SJSA1 (cell line): ENCODE data around the gene CREB5. TPM values are rescaled to one million over a fixed set of nuclear protein-coding genes. Genes with fewer than 3 reads are reported as not detected.
"Not testable (repeated sequence)": the region's sequence is repeated elsewhere in the genome, so short reads cannot be mapped to it uniquely, and the experiment has no call there.

Experiments
- DNase-seq, 2 experiments: peaks; one replicate each; pipeline ENCODE4 v3.0.0-alpha.2; 2015 to 2020; ENCODE audit warnings: low spot score in 2 of 2, low read depth in 1 of 2
- H3K27ac ChIP-seq: fragments of 250-450 bp; sonication (Bioruptor Pico); 2 replicates; pipeline ENCODE4 v1.5.1; 2020; ENCODE audit warnings: mild to moderate bottlenecking, moderate library complexity
- H3K27me3 ChIP-seq: fragments of 250-450 bp; sonication (Bioruptor Pico); replicated peaks from 2 replicates; pipeline ENCODE4 v1.5.1; 2020; ENCODE audit warnings: mild to moderate bottlenecking, moderate library complexity
- H3K36me3 ChIP-seq: fragments of 250-450 bp; sonication (Bioruptor Pico); 2 replicates; pipeline ENCODE4 v1.5.1; 2020; ENCODE audit warnings: mild to moderate bottlenecking
- H3K4me1 ChIP-seq: fragments of 250-450 bp; sonication (Bioruptor Pico); replicated peaks from 2 replicates; pipeline ENCODE4 v1.6.1; 2021; ENCODE audit warnings: mild to moderate bottlenecking
- H3K4me3 ChIP-seq: fragments of 250-450 bp; sonication (Bioruptor Pico); 2 replicates; pipeline ENCODE4 v1.5.1; 2020; ENCODE audit warnings: mild to moderate bottlenecking
- H3K9me3 ChIP-seq: fragments of 250-450 bp; sonication (Bioruptor Pico); replicated peaks from 2 replicates; pipeline ENCODE4 v1.5.1; 2020; ENCODE audit warnings: mild to moderate bottlenecking
- total RNA-seq: library from RNA; depleted of rRNA; stranded (reverse); fragments of >200 nt; shearing (Covaris generic); gene quantifications from 2 replicates; pipeline ENCODE4 v1.2.3, GENCODE V29; 2014

Gene CREB5
- total RNA-seq, 1 experiment from 2014 or later = 1.00 TPM

GRCh38 chr7:28390426-28390825 lies 21.9 kb upstream of the CREB5 start:
- DNase-seq = no peak
- Histone ChIP-seq H3K4me1 (no peaks in the 10 kb centered on the region), H3K9me3 (no peaks in the 10 kb centered on the region), H3K36me3 (no peaks in the 10 kb centered on the region), H3K4me3 (no peak overlapping the region), H3K27me3 (peaks cover 24% of the 10 kb centered on the region), H3K27ac (no peak overlapping the region)

GRCh38 chr7:28392289-28392688 lies 20.0 kb upstream of the CREB5 start:
- Histone ChIP-seq H3K27me3 (peaks cover 24% of the 10 kb centered on the region), H3K9me3 (no peaks in the 10 kb centered on the region), H3K27ac (no peak overlapping the region), H3K36me3 (no peaks in the 10 kb centered on the region), H3K4me3 (no peak overlapping the region), H3K4me1 (no peaks in the 10 kb centered on the region)
- DNase-seq = no peak

- Histone ChIP-seq H3K9me3 (no peaks in the 10 kb centered on the region), H3K27ac (no peak overlapping the region), H3K36me3 (no peaks in the 10 kb centered on the region), H3K4me3 (no peak overlapping the region), H3K27me3 (peaks cover 9% of the 10 kb centered on the region), H3K4me1 (no peaks in the 10 kb centered on the region)
- DNase-seq = no peak
Observed at GRCh38 chr7:28395404-28395803, 16.9 kb upstream of the CREB5 start.

GRCh38 chr7:28395831-28396230 lies 16.5 kb upstream of the CREB5 start:
- no peak for DNase-seq
- H3K27me3 ChIP-seq = peaks cover 7% of the 10 kb centered on the region

GRCh38 chr7:28397141-28397540 lies 15.2 kb upstream of the CREB5 start:
- Histone ChIP-seq H3K27me3 (no peaks in the 10 kb centered on the region; the same call in 1 of the 2 replicates), H3K4me1 (no peaks in the 10 kb centered on the region), H3K36me3 (no peaks in the 10 kb centered on the region), H3K9me3 (no peaks in the 10 kb centered on the region), H3K27ac (no peak overlapping the region), H3K4me3 (no peak overlapping the region)
- DNase-seq = no peak

More at GRCh38 chr7:28395831-28396230, 16.5 kb upstream of the CREB5 start:
- H3K36me3 ChIP-seq = no peaks in the 10 kb centered on the region
- H3K9me3 ChIP-seq = no peaks in the 10 kb centered on the region
- H3K27ac ChIP-seq = no peak overlapping the region
- H3K4me3 ChIP-seq = no peak overlapping the region
- H3K4me1 ChIP-seq = no peaks in the 10 kb centered on the region

GRCh38 chr7:28400838-28401360 lies 11.4 kb upstream of the CREB5 start:
- DNase-seq = no peak
- Histone ChIP-seq H3K36me3 (no peaks in the 10 kb centered on the region), H3K4me1 (no peaks in the 10 kb centered on the region), H3K27me3 (no peaks in the 10 kb centered on the region), H3K27ac (no peak overlapping the region), H3K9me3 (no peaks in the 10 kb centered on the region), H3K4me3 (no peak overlapping the region)

GRCh38 chr7:28401567-28401966 lies 10.8 kb upstream of the CREB5 start:
- not testable (repeated sequence) for DNase-seq, H3K4me3 ChIP-seq, H3K27me3 ChIP-seq, H3K9me3 ChIP-seq, H3K36me3 ChIP-seq, H3K4me1 ChIP-seq, H3K27ac ChIP-seq

- Histone ChIP-seq H3K27ac (no peak overlapping the region), H3K4me1 (peaks cover 20% of the 10 kb centered on the region), H3K4me3 (no peak overlapping the region), H3K9me3 (no peaks in the 10 kb centered on the region), H3K36me3 (no peaks in the 10 kb centered on the region), H3K27me3 (peaks cover 13% of the 10 kb centered on the region)
- no peak for DNase-seq
Observed at GRCh38 chr7:28405662-28406061, 6.7 kb upstream of the CREB5 start.

- Histone ChIP-seq H3K36me3 (no peaks in the 10 kb centered on the region), H3K9me3 (no peaks in the 10 kb centered on the region), H3K4me3 (no peak overlapping the region), H3K27me3 (peaks cover 18% of the 10 kb centered on the region), H3K27ac (no peak overlapping the region), H3K4me1 (peaks cover 25% of the 10 kb centered on the region)
- DNase-seq = no peak
Observed at GRCh38 chr7:28406192-28406591, 6.1 kb upstream of the CREB5 start.

GRCh38 chr7:28407651-28408050 lies 4.7 kb upstream of the CREB5 start:
- Histone ChIP-seq H3K4me3 (no peak overlapping the region), H3K4me1 (peaks cover 26% of the 10 kb centered on the region), H3K36me3 (no peaks in the 10 kb centered on the region), H3K27ac (no peak overlapping the region), H3K27me3 (peaks cover 31% of the 10 kb centered on the region), H3K9me3 (no peaks in the 10 kb centered on the region)
- no peak for DNase-seq

GRCh38 chr7:28408105-28408959 lies 4.0 kb upstream of the CREB5 start:
- Histone ChIP-seq H3K4me3 (no peak overlapping the region), H3K27me3 (peaks cover 36% of the 10 kb centered on the region), H3K27ac (no peak overlapping the region), H3K36me3 (no peaks in the 10 kb centered on the region), H3K4me1 (peaks cover 26% of the 10 kb centered on the region), H3K9me3 (no peaks in the 10 kb centered on the region)
- DNase-seq = no peak

GRCh38 chr7:28408960-28409715 lies 3.2 kb upstream of the CREB5 start:
- Histone ChIP-seq H3K4me1 (peaks cover 26% of the 10 kb centered on the region), H3K36me3 (no peaks in the 10 kb centered on the region), H3K9me3 (no peaks in the 10 kb centered on the region), H3K27me3 (peaks cover 41% of the 10 kb centered on the region), H3K4me3 (peak overlapping the region; percentile 38), H3K27ac (peak overlapping the region; percentile 56)
- DNase-seq = peak; percentile 90 to 97

GRCh38 chr7:28409716-28410627 lies 2.3 kb upstream of the CREB5 start:
- peak; percentile 45 to 55 for DNase-seq
- Histone ChIP-seq H3K4me3 (peak overlapping the region; percentile 38), H3K4me1 (peaks cover 26% of the 10 kb centered on the region), H3K27ac (no peak overlapping the region; the same call in 1 of the 2 replicates), H3K27me3 (peaks cover 45% of the 10 kb centered on the region), H3K9me3 (no peaks in the 10 kb centered on the region), H3K36me3 (no peaks in the 10 kb centered on the region)
